Liver (tissue), 9 donors: ENCODE data around the gene NTPCR. TPM values are rescaled to one million over a fixed set of nuclear protein-coding genes. Genes with fewer than 3 reads are reported as not detected.

ENCODE experiments used
- DNase-seq: peaks from one replicate; pipeline ENCODE4 v3.0.0-alpha.2; 2017; ENCODE audit warnings: low spot score
- H3K27ac ChIP-seq, 2 donors: one replicate each; pipeline ENCODE4 v1.7.0; 2013; ENCODE audit warnings: inconsistent platforms in 2 of 2, low read length in 2 of 2, control low read depth in 1 of 2, low read depth in 1 of 2, mild to moderate bottlenecking in 1 of 2
- H3K27me3 ChIP-seq, 4 donors: one replicate each; pipeline versions ENCODE4 v1.6.1 to v1.7.0; 2013; ENCODE audit warnings: low read length in 3 of 4, inconsistent platforms in 1 of 4, mild to moderate bottlenecking in 1 of 4, moderate library complexity in 1 of 4; ENCODE audit not compliant: control insufficient read depth in 4 of 4, insufficient read depth in 4 of 4
- H3K36me3 ChIP-seq, 4 donors: one replicate each; pipeline versions ENCODE4 v1.6.1 to v1.7.0; 2013; ENCODE audit warnings: low read length in 3 of 4, mild to moderate bottlenecking in 3 of 4, low read depth in 1 of 4, moderate library complexity in 1 of 4; ENCODE audit not compliant: control insufficient read depth in 4 of 4, insufficient read depth in 3 of 4
- H3K4me1 ChIP-seq, 4 donors: one replicate each; pipeline versions ENCODE4 v1.6.1 to v1.7.0; 2013; ENCODE audit warnings: low read length in 3 of 4, mild to moderate bottlenecking in 3 of 4, moderate library complexity in 1 of 4; ENCODE audit not compliant: control insufficient read depth in 4 of 4, insufficient read depth in 4 of 4
- H3K4me3 ChIP-seq, 3 donors: one replicate each; pipeline versions ENCODE4 v1.6.1 to v1.7.0; 2013; ENCODE audit warnings: low read length in 3 of 3, control low read depth in 1 of 3, low read depth in 1 of 3, mild to moderate bottlenecking in 1 of 3
- H3K9ac ChIP-seq, 2 donors: one replicate each; pipeline ENCODE4 v1.7.0; 2013; ENCODE audit warnings: low read length in 2 of 2, mild to moderate bottlenecking in 2 of 2, moderate library complexity in 2 of 2, control low read depth in 1 of 2, low read depth in 1 of 2
- H3K9me3 ChIP-seq, 4 donors: one replicate each; pipeline versions ENCODE4 v1.6.1 to v1.7.0; 2013; ENCODE audit warnings: low read length in 3 of 4; ENCODE audit not compliant: control insufficient read depth in 4 of 4
- EGR1 ChIP-seq, 2 donors: IDR thresholded peaks; 2 replicates each; pipeline ENCODE4 v1.6.1; 2016 to 2018; ENCODE audit warnings: antibody characterized with exemption in 2 of 2, low read depth in 2 of 2
- FOXA1 ChIP-seq: IDR thresholded peaks from 2 replicates; pipeline ENCODE4 v1.6.1; 2016; ENCODE audit warnings: antibody characterized with exemption
- FOXA2 ChIP-seq: IDR thresholded peaks from 2 replicates; pipeline ENCODE4 v1.6.1; 2016; ENCODE audit warnings: antibody characterized with exemption
- HNF4A ChIP-seq, 2 donors: conservative IDR thresholded peaks; 2 replicates each; pipeline ENCODE4 v1.6.1; 2016; ENCODE audit warnings: antibody characterized with exemption in 2 of 2, mild to moderate bottlenecking in 2 of 2
- HNF4G ChIP-seq: IDR thresholded peaks from 2 replicates; pipeline ENCODE4 v1.6.1; 2016; ENCODE audit warnings: antibody characterized with exemption
- JUND ChIP-seq, 2 donors: IDR thresholded peaks; 2 replicates each; pipeline ENCODE4 v1.6.1; 2016; ENCODE audit warnings: antibody characterized with exemption in 2 of 2
- REST ChIP-seq: IDR thresholded peaks from 2 replicates; pipeline ENCODE4 v1.6.1; 2016; ENCODE audit warnings: antibody characterized with exemption, mild to moderate bottlenecking
- TAF1 ChIP-seq: conservative IDR thresholded peaks from 2 replicates; pipeline ENCODE4 v1.6.1; 2016; ENCODE audit warnings: antibody characterized with exemption, mild to moderate bottlenecking
- WGBS: extraction: QIAGEN DNeasy Blood & Tissue Kit; methylation state at CpG from one replicate; pipeline ENCODE4 v1.1.7; 2013; 5-methylcytosine and 5-hydroxymethylcytosine counted together
- polyA plus RNA-seq, 2 donors: library from polyadenylated mRNA; stranded (reverse) in 1 of 2; unstranded in 1 of 2; fragments of 200-250 nt in 1 of 2; fragments of >200 nt in 1 of 2; fragmentation: Nextera tagmentation in 1 of 2; extraction: Ambion mirVana in 1 of 2; gene quantifications; one replicate each; pipeline versions ENCODE4 v1.2.1 to v1.2.3, GENCODE V29; 2013 to 2015
- total RNA-seq, 2 donors: library from RNA; depleted of rRNA; stranded (reverse); fragments of >200 nt; gene quantifications; one replicate each; pipeline ENCODE4 v1.2.3, GENCODE V29; 2014
- TF ChIP-seq, protein P1 (sequence below): fragments of 150-350 bp; IDR thresholded peaks from 2 replicates; pipeline ENCODE4 v1.5.1; 2017; ENCODE audit warnings: improper control_type of control experiment, low read depth, low read length; ENCODE audit not compliant: missing input control
- TF ChIP-seq, protein P2 (sequence below): IDR thresholded peaks from 2 replicates; pipeline ENCODE4 v1.6.1; 2016; ENCODE audit warnings: antibody characterized with exemption
- TF ChIP-seq, protein P3 (sequence below): IDR thresholded peaks from 2 replicates; pipeline ENCODE4 v1.6.1; 2016; ENCODE audit warnings: antibody characterized with exemption
- donor health status: healthy.
- donor health status: healthy.
- donor health status: healthy.
- donor health status: healthy.
- donor health status: healthy.

The NTPCR gene
- total and polyA plus RNA-seq, 4 donors, result 7.2 to 37.2 (median 19.2) TPM

GRCh38 chr1:232954594-232955365 lies 4.4 kb downstream of the NTPCR start:
- H3K4me1 ChIP-seq, result peaks cover 0 to 10% (median 8%) of the 10 kb centered on the region in 4 donors

More at GRCh38 chr1:232954594-232955365, 4.4 kb downstream of the NTPCR start:
- no peak overlapping the region for H3K27ac ChIP-seq
- DNase-seq, result no peak
- no peaks in the 10 kb centered on the region for H3K9me3 ChIP-seq
- TF ChIP-seq HNF4A (conservative IDR thresholded peaks at IDR 0.05) (no peak), FOXA1 (no peak), REST (no peak), JUND (IDR thresholded peaks at IDR 0.05) (no peak), FOXA2 (no peak), HNF4G (no peak), EGR1 (IDR thresholded peaks at IDR 0.05; ENCODE audit: low read depth in 2 of 2) (no peak), TAF1 (no peak)
- TF ChIP-seq, protein P1, sequence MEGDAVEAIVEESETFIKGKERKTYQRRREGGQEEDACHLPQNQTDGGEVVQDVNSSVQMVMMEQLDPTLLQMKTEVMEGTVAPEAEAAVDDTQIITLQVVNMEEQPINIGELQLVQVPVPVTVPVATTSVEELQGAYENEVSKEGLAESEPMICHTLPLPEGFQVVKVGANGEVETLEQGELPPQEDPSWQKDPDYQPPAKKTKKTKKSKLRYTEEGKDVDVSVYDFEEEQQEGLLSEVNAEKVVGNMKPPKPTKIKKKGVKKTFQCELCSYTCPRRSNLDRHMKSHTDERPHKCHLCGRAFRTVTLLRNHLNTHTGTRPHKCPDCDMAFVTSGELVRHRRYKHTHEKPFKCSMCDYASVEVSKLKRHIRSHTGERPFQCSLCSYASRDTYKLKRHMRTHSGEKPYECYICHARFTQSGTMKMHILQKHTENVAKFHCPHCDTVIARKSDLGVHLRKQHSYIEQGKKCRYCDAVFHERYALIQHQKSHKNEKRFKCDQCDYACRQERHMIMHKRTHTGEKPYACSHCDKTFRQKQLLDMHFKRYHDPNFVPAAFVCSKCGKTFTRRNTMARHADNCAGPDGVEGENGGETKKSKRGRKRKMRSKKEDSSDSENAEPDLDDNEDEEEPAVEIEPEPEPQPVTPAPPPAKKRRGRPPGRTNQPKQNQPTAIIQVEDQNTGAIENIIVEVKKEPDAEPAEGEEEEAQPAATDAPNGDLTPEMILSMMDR, result no peak
- TF ChIP-seq, protein P2, sequence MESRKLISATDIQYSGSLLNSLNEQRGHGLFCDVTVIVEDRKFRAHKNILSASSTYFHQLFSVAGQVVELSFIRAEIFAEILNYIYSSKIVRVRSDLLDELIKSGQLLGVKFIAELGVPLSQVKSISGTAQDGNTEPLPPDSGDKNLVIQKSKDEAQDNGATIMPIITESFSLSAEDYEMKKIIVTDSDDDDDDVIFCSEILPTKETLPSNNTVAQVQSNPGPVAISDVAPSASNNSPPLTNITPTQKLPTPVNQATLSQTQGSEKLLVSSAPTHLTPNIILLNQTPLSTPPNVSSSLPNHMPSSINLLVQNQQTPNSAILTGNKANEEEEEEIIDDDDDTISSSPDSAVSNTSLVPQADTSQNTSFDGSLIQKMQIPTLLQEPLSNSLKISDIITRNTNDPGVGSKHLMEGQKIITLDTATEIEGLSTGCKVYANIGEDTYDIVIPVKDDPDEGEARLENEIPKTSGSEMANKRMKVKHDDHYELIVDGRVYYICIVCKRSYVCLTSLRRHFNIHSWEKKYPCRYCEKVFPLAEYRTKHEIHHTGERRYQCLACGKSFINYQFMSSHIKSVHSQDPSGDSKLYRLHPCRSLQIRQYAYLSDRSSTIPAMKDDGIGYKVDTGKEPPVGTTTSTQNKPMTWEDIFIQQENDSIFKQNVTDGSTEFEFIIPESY, result no peak
- TF ChIP-seq, protein P3, sequence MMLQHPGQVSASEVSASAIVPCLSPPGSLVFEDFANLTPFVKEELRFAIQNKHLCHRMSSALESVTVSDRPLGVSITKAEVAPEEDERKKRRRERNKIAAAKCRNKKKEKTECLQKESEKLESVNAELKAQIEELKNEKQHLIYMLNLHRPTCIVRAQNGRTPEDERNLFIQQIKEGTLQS, result no peak
- H3K4me3 ChIP-seq, result no peak overlapping the region
- no peak overlapping the region for H3K9ac ChIP-seq
- H3K36me3 ChIP-seq, result peaks cover 3 to 14% (median 10%) of the 10 kb centered on the region in 4 donors
- H3K27me3 ChIP-seq, result no peaks in the 10 kb centered on the region
- WGBS, result 89% methylated on average over 4 of the region's 4 CpGs
